ENCODE results near the gene ERC2.

The ERC2 gene

DNA sequence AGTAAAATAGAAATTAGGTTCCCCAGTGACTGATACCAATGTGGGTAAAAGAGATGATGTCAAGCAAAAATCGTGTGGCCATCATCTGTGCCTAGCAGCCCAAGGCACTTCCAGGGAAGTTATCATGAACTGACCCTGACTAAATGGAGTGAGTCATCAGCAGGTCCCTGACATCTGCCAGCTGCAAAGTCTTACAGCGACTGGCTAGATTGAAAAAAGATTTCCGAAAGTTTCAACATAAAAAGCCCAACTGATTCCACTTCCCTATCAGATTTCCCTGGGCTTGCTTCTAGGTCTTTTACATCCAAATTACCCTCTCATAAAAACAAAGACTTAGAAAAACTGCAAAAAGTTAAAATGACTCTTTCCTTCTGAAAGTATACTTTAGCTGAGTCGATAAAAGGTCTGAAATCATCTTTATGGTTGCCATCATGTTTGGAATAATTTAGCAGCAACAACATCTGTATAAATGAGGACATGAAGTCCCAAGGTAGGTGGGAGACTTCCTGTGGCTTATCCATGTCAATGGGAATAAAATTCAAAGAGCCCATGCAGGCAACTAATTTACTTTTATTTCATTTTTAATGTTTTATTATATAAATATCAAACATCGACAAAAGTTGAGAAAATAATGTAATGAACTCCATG, 342.8 kb downstream of the ERC2 start:
- no peak for DNase-seq

DNA sequence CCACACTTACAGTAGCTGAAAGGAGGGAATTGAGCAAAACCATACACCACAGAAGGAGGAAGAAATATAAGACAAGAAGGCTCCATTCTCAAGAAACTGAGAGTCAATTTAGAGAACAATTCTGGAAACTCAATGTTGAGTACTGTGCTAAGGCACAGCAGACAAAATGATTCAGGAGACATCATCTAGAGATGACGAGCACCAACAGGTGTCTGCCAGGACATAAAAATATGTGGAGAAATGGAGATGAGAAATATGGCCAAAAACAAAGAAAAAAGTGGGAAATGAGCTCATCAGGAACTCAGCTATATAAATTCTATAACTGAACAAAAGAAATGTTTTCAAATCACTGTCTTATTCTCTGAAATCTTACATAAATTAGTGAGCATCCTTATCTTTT, 343.7 kb downstream of the ERC2 start:
- DNase-seq, result no peak

DNA sequence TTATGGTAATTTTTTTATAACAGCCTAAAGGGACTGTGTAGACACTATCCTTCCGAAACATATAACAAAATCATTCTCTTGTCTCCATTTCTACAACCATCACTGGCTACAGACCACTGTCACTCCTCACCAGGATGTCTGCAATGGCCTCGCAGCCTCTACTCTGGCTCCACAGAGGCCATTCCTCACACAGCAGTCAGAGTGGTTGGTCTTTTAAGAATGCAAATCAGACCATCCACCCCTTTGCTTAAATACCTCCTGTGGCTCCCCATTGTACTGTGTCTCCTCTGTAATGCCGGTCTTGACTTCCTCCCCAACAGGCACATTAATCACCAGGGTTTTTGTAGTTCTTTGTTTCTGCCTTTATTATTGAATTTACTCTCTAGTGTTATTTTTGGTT, 344.8 kb downstream of the ERC2 start:
- no peak for DNase-seq

DNA sequence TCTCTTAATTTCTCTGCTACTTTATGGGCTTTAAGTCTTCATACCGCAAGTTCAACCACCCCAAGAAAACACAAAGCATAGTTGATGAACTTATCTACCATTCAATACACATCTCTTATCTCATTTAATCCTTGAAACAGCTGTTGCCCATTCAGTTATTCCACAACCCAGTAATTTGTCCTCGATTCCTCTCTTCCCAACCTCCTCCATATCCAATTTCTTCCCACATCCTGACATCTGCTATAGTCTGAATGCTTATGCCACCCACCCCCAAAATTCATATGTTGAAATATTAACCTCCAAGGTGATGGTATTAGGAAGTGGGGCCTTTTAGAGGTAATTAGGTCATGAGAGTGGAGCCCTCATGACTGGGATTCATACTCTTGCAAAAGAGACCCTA, 345.4 kb downstream of the ERC2 start:
- DNase-seq, result no peak

DNA sequence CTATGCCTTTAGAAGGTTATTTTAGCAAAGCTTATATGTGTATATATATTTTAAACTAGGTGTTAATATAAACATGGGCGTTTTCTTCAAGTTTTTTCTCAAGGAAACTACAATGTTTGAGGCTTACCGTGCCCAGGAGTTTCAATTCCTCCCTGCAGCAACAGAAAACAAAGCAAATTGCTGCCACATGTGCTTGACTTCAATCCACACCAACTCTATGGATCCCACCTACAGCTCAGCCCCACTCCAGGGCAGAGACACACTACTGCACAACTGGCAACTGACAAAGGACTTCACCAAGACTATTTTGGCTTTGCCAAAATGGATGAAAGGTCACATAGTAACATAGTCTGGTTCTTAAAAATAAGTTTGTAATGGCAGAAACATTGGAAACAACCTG, 346.6 kb downstream of the ERC2 start:
- no peak for DNase-seq

DNA sequence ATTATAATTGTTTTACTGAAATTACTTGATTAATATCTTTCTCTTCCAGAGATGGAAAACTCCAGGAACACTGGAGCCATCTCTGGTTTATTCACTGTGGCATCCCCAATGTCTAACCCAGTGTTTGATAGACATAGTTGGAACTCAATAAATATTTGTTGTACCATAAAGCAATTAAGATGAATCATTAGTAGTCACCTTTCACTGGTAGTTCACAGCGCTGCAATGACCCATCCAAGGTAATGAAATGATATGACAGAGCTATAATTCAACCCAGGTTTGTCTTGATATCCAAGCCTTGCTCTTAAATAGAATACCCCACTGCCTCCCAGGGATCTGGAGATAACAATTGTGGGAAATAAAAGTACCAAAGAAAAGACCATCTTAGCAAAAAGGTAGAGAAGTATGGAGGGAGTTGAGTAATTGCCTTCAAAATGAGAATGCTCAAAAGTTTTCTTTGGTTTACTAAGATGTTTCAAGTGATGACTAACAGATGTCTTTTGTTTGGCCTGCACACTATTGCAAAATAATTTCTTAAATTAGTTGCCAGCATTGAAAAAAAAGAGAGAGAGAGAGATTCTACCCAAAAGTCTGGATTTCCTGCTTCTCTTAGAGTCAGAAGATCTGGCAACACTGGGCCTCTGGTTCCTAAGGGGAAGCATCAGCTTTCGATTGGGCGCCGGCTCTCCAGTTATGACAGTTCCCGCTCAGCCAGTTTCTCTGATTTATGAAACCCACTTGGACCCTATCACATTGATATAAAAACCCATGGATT, 348.5 kb downstream of the ERC2 start:
- no peak for DNase-seq

DNA sequence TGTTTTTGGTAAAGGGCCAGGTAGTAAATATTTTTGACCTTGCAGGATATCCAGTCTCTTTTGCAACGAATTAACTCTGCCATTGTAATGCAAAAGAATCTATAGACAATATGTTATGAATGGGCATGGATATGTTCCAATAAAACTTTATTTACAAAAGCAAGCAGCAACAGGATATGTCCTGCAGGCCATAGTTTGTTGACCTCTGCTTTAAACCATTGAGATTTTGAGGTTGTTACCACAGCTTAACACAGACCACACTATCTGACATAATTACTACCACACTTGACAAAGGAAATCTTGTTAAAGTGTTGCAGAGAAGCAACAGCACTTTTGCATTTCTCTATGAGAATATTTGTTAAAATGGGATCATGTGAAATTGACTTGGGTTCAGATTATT, 349.3 kb downstream of the ERC2 start:
- DNase-seq, result no peak

DNA sequence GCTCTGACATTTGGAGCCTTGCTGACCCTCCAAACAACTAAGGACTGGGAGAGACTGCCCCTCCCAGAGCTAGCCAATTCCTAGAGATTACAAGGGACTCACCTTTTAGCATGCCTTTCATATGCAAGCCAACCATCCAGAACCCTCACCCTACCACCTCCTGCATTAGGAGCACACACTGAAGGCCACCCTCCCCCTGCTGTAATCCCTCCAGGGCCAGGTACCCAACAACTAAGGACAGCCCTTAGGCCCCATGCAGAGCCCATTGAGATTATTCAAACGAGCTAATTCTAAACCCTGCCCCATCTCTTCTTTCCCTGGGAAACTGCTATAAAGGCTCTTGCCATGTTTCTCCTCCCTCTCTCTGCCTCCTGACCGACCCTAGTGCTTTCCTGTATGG, 352.6 kb downstream of the ERC2 start:
- DNase-seq, result no peak

DNA sequence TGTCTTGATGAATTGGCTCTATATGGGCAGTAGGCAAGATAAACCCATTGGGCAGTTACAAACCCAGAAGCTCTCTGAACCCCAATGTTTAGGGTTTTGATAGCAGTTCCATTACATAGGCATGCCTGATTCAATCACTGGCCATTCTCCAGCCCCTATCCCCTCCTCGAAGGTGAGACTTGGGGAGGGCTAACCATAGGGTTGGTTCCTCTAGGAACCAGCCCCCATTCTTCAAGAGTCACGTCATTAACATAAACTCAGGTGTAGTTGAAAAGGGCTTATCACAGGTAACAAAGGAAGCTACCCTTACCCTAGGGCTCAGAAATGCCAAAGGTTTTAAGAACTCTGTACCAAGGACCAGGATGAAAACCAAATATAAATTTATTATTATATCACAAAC, 353.1 kb downstream of the ERC2 start:
- DNase-seq, result no peak

DNA sequence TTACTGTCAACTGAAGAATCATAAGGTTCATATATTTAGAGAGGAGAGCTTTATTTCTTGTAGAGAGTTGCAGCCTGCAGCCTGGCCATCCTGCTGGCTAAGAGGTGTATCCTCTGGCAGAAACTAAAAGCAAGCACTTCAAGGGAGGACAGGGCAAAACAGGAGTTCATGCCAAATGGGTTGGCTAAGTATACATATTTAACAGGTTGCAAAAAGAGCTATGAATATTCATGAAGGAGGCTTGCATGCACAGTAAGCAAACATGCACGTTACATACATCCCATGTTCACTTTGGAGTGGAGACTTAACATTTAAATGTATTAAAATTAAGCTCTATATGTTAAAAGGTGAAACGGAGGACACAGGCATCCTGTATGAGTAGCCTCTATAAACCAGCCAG, 354.4 kb downstream of the ERC2 start:
- DNase-seq, result no peak

DNA sequence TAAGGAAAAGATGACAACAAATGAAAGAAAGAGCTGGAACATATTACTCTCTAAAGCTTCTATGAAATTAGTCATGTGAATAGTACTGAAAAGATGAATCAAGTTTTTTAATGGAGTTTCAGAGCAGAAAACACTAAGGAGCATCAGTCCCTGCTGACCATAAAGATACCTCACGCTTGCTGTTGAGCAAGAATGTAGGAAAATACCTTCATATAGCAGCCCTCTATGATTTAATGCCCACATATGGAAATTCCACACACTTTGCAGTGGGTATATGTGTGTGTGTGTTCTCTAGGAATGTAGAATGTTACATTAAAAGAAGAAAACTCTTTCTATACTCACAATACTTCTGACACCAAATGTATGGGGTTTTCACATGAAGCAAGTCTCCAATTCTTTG, 355.0 kb downstream of the ERC2 start:
- no peak for DNase-seq

DNA sequence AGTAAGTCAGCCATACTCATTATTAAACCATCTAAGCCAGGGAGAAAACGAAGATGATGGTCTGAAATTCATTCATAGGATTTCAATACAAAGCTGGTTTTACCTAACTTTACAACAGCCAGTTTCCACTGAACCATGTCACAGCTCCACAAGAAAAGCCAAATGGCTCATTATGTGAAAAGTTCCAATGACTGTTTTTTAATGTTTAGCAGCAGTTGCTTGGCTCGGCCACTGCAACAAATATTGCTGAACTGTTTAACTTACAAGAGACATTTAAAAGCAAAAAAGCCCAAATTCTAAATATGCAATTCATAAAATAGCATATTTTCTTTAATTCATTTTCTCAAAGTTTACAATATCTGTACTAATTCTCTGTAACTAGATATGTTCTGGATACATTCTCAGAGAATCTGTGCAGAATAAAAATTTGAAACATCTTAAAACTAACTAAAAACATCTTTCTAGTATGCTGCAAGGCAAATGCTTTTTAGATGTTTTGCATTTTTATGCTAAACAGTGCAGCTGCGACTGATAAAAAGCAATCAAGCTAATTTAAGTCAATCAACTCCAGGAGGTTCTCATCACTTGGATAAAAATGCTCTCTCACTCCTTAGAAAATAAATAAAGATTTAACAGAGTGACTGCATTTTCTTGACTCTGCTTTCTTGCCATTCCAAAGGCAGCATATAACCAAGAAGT, 356.5 kb downstream of the ERC2 start:
- no peak for DNase-seq

DNA sequence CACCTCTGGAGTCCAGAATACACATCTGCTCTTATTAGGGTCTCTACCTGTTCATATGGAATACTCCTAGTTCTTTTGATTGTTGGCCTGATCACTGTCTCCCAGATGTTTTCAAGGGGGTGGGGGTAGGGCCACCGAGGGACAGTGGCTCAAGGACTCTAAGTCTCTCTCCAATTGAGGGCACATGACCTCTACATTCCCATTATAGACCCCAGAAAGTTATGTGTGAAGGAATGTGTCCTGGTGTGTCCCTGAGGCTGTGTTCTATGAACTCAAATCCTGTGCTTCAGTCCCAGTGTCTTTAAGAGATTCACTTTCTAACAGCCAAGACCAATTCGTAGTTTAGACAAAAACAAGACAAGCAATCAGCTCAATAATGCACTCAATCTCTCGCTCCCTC, 357.4 kb downstream of the ERC2 start:
- no peak for DNase-seq

DNA sequence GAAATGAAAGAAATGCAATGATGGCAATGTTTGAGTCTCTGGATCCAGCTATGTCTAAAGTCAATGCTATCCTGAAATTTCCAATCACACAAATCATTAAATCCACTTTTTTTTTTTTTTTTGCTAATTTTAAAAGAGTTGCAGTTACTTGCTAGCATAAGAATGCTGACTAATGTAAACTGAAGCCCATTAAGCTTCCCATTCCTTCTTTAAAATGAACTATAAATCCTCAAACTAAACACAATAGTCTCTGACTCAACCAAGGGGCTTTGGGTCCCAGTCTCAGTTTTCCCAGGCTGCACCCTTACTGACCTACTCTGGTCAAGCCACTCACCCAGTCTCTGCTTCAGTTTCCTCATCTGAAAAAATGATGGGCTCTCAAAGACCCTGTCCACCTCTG, 361.1 kb downstream of the ERC2 start:
- no peak for DNase-seq

DNA sequence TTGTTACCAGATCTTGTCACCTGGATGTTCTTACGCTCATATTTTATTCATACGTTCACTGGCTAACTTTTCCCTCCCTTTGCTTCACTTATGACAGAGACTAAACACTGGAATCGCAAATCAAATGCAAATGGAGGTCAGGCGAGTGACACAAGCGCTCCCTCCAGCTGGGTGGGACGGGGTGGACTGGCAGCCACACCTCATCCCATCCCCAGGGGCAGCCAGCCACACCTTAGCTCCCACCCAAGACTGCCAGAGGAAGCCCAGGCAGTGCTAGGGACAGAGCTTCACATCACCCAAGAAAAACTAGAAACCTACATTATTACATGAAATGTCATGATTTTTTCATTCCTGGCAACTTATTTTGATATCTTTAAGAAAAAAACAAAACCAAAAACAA, 366.2 kb downstream of the ERC2 start:
- DNase-seq, result no peak

DNA sequence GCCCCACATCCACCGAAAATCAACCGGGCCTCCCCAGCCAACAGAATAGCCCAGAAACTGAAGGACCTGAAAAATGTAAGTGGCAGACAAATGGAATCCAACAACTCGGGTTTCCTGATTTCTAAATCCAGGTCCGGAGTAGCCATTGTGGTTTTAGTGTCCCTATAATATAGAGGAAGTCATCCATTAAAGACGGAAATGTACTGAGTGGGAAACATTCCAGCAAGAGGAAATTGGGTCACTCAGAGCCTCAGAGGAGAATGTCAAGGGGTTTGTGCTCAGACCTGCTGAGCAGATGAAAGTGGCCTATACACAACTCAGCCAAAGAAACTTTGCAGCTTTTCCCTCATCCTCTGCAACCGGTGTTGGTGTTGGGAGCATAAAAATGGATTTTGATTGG, 366.7 kb downstream of the ERC2 start:
- DNase-seq, result no peak

DNA sequence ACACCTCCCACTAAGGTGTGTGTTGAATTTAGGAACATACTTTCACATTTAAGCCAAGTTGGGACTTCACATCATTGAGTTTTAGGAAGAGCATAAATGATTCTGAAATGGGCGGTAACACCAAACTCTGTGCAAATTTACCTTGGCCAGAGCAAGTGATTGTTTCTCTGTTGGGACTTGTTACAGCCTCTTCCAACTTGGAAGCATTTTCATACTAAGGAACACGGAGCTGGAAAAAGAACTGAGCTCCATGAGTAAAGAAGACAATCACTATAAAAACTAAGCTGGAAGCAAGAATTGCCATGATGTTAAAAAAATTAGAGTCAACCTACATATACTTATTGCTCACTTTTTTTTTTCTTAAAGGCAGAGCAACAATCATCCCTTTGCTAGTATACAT, 371.3 kb downstream of the ERC2 start:
- DNase-seq, result no peak

DNA sequence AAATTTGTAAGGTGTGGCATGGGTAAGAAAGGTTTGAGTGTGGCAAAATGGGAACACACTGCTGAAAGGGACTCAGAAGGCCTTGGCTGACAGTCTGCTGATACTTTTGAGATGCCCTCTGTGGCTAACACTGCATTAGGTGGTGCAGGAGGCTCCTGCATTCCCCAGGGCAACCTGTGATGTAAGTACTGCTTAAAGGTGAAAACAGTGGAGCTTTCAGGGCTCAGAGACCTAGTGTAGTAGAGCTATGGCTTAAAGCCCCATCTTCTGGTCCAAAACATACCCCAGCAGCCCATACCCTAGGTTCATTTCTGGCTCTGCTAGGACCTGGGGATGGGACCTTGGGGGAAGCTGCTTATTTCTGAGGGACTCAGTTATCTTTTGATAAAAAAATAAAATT, 374.1 kb downstream of the ERC2 start:
- no peak for DNase-seq

DNA sequence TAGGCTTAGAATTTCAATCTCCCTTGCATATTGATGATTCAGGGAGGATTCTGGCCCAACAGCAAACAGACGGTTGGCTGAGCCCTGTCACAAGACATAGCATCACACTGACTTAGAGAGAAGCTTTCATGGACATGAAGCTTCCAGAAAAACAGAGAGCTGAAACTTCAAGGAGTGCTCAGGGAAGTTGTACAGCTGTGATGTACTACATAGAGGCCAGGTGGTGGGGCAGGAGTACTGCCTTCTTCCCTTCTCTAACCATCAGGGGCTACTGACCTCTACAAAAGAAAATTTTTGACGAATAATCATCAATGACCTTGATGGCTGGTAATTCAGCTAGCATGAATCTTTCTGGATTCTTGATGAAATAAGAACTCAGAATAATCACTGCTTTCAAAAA, 378.5 kb downstream of the ERC2 start:
- DNase-seq, result no peak

DNA sequence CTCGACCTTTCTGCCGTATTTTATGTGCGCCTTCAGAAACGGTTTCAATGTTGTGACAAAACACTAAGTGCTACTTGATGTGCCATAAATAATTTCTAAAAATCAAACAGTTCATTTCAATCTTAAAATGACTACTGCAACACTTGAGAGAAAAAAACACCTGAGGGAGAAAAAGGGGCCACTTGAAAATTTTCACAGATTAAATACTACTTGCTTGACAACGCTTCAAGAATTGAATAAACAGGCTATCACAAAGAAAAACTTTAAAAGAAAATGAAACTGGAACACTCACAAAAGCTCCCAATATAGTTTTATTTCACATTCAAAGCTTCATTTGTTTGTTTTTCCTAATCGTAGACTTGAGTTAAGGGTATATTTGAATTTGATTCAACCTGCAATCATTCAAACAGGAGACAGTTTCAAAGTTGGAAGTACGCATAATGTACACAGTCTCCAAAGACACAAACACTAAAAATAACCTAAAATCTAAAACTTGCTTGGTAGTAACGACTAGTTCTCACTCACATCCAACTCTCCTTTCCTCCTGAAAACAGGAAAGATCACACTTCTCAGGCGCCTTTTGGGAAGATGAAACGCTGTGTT, 380.7 kb downstream of the ERC2 start:
- no peak for DNase-seq

DNA sequence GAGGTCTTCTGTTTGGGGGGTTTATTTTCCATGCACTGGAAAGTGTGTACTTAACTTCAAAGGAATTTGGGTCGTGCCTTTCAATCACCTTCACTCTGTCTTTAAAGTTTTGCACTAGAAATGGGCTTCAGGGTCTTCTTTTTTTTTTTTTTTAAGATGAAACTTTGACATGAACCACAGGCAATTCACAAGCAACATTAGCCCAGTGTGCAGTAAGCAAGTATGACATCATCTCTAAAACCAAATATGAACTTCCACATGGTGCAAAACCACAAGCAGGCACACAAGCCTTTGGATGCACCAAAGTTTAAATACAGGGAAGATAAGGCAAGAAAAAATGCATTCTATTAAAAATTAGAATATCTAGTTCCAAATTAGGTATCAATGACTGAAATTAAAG, 381.9 kb downstream of the ERC2 start:
- DNase-seq, result no peak

DNA sequence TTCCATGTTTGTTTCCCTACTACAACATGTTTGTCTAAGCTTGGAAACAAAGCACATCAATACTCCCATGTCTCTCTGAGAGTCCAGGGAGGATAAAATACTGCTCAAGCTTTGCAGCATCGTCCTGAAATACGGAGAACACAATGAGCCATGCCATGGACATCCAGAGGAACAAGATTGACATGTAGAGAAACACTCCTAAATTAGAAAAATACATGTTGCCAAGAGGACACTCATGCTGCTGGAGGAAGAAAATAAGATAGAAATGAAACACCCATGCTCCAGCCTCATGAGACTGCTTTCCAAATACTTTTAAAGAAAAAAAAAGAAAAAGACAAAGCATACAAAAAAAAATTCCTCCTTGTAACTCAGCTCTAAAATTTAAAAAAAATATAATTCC, 387.0 kb downstream of the ERC2 start:
- no peak for DNase-seq

DNA sequence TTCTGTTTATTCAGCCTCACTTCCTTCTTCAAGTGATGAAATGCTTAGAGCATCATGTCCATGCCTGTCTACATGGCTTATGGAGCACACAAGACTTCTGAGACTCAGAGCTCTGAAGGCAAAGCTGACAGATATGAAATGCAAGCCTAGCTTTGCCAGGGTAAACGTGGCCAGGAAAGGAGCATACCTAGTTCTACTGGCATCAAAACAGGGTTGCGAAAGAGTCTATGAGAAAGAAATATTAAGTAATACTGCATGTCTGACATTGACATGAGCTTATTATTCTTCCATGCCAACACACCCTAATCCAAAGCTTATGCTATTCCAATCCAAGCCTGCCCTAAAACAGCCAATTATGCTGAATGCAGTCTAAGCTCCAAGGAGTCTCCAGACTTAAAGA, 391.5 kb downstream of the ERC2 start:
- DNase-seq, result no peak
